ENCODE measurements around the gene NR1H3.

- TF ChIP-seq CTCF (IDR thresholded peaks at IDR 0.05) (no peak), MAX (IDR thresholded peaks at IDR 0.05) (no peak), CHD2 (IDR thresholded peaks at IDR 0.05; ENCODE audit: low read length, partially characterized antibody) (no peak)
Observed at GRCh38 chr11:47220401-47220821, 37.4 kb upstream of the NR1H3 start.

Data from A549 (cell line).